ENCODE results near the gene KCNIP1.

Gene KCNIP1

DNA sequence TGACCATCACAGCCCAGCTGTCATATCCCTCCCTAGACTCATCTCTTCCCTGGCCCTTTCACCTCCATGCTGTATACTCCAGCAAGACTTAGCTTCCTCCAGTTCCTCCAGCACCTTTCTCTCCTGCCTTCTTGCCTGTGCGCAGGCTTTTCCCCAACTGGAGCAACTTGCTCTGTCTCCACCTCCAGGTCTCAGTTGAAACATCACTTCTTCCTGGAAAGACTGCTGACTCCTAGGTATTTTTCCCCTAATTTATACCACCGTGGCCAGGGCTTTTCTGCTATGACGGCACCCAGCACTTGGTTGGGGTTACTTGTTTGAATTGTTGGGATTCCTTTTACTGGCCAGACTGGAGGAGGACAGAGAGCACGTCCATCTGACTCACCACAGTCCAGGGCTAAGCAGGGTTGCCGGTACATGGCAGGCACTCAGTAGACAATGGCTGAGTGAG is 67.5 kb downstream of the KCNIP1 start:
- DNase-seq = no peak

DNA sequence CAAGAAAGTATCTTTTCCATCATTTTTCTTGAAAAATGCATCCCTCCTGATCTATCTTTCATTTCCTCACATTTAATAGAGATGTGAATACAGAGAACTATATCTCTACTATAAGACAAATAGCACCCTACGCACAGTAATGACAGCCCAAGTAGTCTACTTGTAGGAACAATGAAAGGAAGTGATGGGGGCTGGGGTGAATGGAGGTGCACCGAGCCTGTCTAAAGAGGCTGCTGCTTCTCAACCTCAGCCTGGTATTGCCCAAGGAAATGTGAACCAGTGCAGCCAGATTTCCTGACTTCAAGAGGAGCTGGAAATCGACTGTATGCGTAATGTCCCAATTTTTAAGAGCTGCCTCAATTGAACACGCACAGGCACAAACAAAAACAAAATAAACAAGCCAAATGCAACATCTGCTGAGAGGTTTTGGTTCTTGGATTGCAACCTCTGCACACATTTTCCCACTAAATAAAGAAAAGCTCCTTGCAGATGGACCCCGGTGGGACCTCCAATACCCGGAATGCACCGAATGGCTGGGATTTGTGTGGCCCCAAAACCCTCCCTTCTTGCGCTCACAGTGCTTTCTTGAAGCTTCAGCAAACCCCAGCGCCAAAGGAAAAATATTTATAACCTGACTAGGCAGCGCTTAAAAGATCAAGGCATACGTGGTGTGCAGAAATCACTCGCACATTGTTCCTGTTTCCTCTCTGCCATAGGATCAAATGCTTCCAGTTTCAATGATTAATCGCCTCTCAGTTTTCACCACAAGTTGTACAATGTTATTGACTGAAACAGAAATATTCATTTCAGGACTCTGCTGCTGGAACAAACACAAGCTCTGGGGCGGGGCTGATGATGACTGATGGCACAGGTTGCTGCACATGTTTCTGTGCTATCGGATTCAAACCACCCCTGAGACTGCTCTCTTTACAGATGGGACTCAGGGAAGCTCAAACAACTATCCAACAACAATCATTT is 68.3 kb downstream of the KCNIP1 start:
- no peak for DNase-seq

DNA sequence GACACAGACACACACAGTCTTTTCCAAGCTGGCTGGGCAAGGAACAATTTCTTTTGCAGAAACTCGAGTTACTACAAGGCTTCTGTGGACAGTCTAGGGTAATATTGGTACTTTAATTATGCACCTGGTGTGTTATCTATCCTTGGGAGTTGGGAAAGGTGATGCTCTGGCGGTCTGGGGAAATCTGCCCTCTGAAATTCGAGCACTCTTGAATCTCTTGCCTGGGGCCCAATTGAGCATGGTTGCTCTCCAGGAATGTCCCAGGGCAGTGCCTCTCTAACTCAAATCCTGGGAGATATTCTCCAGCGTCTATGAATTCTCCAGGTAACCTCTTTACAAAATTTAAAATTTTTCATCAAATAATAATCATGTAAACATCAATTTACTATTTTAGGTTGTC is 69.3 kb downstream of the KCNIP1 start:
- DNase-seq = no peak

DNA sequence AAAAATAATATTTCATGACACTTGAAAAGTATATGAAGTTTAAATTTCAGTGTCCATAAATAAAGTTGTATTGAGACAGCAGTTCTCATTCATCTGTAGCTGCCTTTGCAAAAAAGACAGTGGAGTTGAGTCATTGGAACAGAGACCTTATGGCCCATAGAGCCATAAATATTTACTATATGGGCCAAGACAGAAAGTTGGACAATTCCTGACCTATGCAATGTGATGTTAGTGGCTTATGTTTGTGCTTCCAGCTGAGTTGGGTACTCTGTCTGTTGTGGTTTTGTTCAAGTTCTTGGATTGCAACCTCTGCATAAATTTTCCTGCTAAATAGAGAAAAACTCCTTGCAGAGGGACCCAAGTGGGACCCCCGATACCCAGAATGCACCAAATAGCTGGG is 69.8 kb downstream of the KCNIP1 start:
- no peak for DNase-seq

DNA sequence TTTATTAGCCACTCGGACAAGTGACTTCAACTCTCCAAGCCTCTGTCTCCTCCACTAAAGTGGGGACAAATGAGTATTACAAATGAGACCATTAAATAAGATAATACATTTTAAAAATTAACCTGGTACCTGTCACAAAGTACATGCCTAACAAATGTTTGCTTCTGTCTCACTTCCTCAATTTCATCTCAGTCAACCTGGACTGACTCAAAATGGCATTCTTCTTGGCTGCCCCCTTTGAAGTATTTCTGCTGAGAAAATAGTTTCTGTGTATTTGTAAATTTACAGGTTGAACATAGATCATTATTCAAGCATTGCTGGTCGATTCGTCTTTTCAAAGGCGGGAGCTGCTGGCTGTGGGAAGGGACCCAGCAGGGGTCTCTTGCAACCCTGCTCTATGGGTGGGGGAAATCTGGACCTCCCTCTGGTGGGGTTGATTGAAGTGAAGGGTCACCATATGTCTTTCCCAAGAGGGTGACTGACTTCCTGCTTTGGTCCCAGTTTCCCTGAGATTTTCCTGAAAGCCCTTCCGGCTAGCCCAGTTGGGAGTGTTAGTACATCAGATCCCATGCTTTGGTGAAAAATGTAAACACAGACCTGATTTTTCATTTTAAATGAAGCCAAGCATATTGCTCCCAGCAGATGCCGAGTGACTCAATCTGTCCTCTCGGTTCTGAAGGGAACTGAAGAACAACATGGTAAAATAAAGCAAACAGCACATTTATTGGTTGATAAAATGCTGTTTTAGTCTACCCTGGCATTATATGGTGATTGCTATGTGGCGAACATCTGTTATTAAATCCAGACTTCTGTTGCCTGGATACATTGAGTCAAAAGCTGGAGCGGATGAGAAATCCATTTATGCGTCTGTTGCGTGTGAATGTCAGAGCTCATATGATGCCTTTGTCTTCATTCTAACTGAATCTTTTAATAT is 73.0 kb downstream of the KCNIP1 start:
- no peak for DNase-seq

DNA sequence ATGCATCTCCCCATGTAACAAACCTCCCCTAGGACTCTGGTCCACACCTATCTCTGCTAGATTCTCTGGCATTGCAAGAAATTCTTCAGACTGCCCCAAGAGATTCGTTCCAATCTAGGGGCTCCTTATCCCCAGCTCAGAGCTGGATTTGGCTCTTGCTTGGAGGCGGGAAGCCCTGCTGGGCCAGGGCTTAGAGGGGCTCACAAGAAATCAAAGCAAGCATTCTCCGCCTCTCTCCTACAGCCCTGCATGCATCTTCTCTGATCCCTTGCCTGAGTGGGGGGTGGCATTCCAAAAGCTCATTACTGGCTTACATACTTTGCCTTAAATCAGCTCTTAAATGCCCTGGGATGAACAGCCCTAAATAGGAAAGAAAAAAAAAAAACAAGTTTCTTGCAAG is 75.8 kb downstream of the KCNIP1 start:
- DNase-seq = no peak

DNA sequence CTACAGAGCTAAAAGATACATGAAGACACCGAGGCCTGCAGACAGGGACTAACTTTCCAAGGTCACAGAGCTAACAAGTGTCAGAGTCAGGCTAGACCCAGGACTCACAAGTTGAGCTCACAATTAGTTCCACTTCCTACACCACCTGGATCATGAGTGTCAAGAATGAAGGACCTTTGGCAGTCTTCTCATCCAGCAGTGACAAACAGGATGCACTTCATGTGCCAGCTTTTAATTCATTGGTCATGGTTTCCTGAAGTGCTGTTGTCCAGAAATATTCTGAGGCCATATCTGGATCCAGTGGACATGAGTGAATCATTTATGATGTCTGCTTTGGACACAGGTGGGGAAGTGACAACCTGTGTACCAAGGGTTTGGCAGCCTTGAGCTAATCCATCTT is 77.4 kb downstream of the KCNIP1 start:
- no peak for DNase-seq

DNA sequence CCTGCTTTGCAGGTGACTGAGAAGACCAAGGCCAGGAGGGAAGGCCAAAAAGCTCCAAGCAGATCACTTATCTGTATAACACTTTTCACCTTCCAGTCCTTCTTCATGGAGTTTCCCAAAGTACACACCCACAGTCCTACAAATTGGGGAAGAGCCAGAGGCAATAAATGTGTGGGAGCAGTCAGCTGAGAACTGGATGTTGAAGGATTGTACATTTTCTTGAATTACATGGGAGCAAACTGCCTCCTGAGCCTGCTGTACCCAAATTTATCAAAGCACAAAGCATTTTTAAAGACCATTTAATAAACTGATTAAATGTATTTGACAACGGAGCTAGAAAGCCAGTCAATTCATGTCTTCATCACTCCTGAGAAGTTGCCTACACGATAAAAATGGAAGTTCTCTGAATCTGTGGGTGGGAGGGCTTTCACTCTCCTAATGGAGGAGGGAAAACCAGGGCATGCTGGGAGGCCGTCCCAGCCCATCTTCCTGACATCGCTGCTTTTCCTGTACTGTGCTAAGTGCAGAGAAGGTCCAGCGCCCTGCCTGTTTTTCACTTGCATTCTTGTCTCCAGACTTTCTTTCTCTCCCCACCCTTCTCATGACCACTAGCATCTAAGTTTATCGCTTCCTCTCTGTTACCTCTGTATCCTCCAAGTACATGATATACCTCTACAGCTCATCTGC is 79.0 kb downstream of the KCNIP1 start:
- DNase-seq = no peak

DNA sequence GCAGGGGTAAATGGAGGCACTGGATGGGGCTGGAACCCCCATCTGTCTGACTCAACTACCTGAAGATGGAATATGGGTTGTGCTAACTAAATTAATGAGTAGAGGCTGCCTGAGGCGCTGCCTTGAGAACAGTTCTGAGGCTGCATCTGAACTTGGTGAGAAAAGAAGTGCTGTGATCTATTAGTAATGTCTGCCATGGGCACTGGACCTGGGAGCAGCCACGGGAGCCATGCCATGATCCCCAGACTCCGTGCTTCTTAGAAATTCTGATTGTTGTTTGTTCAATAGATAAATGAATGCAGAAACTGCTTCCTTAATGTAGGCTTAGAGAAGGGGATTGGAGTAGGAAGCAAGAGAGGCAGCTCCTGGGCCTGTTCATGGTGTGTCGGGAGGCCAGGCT is 80.2 kb downstream of the KCNIP1 start:
- no peak for DNase-seq

DNA sequence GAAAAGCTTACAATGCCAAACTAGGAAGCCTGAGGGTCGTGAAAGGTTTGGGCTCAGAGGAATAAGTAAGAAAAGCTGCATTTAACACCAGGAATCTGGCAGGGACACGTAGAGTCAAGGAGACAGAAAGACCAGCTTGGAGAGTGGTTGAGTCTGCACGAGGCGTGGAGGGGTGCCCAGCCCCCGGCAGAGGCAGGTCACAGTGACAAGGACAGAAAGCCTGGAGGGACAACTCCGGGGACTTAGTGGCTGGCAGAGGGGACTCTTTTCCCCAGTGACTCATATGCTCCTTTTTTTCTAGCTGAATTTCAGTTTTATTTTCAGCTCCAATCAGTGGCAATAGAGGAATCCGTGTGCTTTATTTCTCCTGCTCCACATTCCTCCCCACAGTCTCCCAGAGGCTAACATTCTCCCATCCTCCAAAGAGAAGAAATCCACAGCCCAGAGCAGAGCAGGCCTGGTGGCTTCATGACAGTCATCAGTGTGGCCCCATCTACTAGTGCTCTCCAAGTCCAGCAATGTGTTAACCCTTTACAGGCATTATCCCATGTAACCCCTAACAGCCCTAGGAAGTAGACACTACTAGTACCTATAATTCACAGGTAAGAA is 80.7 kb downstream of the KCNIP1 start:
- no peak for DNase-seq

DNA sequence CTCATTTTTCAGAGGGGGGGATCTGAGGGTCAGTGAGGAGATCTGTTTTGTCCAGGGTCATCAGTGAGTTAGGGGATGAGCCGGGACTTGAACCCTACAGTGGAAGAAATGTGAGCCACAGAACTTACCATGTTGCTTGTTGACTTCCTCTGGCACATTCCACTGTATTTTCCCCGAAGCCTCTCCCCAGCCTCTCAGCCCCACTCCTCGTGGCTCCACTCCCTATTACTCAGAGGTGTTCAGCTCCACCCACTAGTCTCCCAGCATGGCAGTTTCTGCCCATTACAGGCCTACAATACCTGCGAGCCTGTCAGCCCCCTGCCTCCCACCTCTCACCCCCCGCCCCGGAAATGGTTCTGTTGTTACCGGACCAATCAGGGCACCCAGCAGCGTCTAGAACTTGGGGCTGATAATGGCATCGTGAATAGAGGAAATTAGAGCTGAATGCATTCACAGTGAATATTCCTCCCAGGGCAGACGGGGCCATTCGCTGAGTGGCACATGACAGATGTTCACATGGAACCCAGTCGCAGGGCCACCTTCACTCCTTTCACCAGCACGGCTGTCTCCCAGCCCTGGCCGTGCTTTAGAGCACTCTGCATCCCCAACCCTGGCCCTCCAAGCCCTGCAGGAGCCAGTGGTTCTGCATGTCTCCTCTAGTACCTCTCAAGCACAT is 81.6 kb downstream of the KCNIP1 start:
- DNase-seq = no peak

DNA sequence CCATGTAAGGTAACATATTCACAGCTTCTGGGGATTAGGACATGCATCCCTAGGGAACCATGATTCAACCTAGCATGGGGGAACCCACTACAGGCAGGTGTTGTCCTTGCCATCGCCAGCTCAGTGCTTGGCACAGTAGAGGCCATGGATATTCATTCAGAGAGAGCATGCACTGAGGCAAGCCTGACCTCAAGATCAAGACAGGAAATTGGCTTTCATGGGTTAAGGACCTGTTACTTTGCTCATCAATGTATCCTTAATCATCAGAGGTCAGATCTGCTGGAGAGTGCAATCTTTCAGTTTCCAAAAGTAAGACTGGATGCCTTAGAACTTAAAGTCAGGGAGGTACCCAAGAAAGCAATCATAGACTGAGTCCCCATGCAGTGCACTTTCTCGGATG is 84.0 kb downstream of the KCNIP1 start:
- DNase-seq = no peak

DNA sequence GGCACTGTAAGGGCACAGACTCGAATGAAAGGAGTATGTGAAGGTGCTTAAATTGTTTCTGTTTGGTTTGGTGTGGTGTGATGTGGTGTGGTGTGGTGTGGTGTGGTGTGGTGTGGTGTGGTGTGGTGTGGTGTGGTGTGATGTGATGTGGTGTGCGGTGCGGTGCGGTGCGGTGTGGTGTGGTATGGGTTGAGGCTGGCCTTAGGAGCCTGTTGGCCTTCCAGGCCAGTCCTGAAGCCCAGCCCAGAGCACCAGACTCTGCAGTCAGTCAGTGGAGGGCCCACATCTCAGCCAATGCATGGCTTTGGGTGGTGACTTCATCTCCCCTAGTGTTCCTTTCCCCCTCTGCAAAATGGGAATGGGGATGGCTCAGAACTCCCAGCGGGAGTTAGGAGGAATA is 85.8 kb downstream of the KCNIP1 start:
- DNase-seq = no peak

DNA sequence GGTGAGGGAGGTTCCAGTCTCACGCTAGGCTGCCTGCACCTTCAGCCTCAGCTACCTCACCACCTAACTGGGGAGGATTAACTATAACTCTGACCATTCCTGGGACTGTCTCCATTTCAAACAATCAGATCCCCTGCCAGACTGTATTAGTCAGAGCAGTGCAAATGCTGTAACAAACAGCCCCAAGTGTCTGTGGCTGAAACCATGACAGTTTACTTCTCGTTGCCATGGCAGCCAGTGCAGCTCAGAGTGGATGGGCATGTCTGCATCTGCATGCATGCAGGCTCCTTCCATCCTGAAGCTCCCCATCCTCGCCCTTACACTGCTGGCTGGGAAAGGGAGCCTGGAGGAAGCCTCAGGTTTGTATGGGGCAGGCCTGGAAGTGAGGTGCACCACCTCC is 86.7 kb downstream of the KCNIP1 start:
- DNase-seq = no peak

DNA sequence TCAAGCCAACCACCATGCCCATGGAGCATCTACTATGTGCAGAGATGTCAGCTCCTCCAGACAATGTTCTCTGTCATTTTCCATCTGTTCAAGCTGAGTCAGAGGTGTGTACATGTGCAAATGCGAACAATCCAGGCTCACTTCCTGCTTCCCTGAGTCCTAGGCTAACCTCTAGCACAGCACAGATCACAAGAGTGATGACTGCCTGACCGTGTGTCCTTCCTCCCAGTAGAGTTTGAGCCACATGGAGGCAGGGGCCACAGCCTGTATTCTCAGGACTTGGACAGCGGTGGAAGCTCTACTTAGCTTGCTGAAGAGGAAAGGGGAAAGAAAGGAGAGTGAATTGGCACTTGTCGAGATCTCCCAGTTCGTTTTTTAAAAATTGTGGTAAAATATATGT is 87.2 kb downstream of the KCNIP1 start:
- no peak for DNase-seq

DNA sequence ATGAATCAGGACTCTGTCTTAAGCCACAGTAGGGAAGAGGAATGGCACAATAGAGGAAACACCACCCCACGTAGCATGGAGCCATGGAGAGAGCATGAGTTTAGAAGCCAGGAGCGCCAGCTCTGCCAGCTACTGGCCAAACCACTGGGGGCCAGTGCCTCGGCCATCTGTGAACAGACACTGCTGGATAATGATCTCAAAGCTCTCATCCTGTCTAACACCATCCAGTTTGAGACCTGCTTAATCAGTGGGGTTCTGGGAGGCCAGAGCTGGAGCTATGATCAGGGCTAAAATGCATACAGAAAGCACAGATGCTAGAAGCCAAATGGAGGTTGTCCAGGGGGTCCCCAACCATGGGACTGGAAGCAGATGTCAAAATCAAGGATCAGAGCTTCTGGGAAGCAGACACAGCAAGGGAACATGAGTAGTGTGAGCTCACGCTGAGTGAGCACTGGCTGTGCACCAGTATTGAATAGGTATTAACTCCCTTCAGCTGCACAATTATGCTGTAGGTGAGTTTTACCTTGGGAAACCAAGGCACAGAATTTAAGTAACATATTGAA is 92.7 kb downstream of the KCNIP1 start:
- no peak for DNase-seq

DNA sequence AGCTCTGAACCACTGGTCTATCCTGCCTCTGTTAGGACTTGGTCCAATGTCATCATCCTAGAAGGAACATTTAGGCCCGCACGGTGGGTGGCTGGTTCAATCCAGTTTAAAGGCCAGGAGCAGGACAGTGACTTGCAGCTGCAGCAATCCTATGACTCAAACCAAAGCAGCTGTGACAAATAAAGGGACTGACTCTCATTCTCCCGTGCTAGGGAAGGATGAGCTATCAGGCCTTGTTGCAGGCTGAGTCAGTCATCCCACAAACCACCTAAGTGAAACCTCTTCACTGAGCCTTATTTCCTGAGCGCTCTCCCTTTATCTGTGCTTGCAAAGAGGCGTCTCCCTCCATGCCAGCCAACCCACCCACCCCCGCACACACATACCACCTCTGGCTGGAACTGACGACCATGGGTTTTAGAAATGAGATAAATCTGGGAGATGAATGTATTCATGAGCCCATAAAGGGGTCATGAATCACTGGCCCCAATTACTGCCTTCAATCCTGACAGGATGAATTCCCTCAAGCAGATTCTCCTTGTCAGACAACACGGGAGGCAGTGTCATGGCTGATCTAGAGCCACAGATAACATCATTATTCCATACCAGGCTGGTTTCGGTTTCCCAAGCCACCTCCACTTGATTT is 93.4 kb downstream of the KCNIP1 start:
- DNase-seq = peak; percentile 11 to 21

DNA sequence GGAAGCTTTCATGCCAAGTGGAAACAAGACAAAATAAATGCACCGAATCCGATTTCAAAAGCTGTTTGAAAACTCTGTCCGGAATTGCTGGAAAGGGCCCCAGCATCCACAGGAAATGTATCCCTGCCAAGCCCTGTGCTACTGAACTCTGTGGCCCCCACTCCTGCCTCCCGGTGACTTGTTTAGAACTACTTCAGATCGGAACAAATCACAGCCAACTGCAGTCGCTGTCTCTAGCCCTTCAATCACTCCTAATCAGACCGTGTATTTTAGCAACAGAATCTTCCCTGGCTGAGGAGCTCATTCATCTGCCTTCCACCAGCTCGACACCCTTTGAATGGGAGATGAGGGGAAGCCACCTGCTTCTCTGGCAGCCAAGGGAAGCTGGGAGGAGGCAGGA is 94.1 kb downstream of the KCNIP1 start:
- DNase-seq = no peak

DNA sequence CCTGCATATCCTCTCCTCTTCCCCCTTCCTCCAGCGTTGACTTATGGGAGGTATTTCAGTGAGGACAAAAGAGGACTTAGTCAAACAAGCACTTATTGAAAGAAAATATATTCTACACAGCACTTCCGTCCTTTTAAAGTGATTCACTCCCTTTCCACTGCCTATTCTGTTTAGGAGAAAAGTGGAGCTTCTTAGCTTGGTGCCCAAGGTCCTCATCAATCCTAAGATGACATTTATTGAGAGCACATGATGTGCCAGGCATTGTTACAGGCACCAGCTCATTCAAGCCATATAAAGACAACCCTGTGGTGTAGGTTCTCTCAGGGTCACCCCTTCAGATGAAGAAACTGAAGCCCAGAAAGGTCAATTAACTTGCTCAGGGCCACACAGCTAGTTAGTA is 95.9 kb downstream of the KCNIP1 start:
- DNase-seq = no peak

DNA sequence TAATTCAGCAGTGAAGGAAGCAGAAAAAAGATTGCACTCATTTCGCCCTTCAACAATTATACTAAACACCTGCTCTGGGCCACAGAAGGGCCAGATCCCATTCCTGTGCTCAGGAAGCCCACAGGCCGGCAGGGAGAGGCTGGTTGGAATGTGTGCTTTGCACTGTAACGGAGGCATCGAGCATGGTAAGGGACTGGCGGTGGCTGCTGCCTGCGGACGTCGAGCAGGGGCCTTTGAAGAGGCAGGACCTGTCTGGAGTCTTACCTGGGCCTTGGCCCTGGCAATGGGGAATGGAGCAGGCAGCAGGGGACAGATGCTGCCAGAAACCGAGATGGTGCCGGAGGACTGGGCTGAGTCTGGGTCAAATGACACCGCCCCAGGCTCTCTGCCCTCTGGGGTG is 97.8 kb downstream of the KCNIP1 start:
- no peak for DNase-seq

DNA sequence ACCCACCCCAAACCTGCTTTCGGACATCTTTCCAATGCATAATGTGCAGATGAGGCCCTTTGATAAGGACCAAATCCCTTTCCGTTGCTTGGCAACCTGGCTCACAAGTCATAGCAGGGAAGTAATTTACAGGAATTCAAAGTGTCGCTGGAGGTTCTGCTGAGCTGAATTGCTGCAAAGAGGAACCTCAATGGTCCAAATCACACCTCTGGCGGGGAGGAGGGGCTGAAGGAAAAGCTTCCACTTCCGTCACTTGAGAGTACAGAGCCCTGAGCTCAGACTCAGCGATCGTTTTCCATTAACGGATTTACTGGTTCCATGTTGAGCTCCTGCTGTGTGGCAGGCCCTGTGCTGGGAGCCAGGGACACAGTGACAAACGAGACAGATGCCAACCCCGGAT is 99.3 kb downstream of the KCNIP1 start:
- DNase-seq = no peak
